Measurements from ENCODE around the gene AKAP10.

AKAP10 gene

GRCh38 chr17:19857640-19858039, 120.0 kb downstream of the AKAP10 start:
- DNase-seq, result no peak
